Measurements from ENCODE around the gene KREMEN2.

GRCh38 chr16:3004781-3005284, 40.8 kb downstream of the KREMEN2 start:
- TF ChIP-seq RXRA (IDR thresholded peaks at IDR 0.05), result peak; percentile 15 to 57
- TF ChIP-seq, protein P1, sequence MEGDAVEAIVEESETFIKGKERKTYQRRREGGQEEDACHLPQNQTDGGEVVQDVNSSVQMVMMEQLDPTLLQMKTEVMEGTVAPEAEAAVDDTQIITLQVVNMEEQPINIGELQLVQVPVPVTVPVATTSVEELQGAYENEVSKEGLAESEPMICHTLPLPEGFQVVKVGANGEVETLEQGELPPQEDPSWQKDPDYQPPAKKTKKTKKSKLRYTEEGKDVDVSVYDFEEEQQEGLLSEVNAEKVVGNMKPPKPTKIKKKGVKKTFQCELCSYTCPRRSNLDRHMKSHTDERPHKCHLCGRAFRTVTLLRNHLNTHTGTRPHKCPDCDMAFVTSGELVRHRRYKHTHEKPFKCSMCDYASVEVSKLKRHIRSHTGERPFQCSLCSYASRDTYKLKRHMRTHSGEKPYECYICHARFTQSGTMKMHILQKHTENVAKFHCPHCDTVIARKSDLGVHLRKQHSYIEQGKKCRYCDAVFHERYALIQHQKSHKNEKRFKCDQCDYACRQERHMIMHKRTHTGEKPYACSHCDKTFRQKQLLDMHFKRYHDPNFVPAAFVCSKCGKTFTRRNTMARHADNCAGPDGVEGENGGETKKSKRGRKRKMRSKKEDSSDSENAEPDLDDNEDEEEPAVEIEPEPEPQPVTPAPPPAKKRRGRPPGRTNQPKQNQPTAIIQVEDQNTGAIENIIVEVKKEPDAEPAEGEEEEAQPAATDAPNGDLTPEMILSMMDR (IDR thresholded peaks at IDR 0.05; ENCODE audit: low read depth, low read length, missing input control), result no peak
- no peak for TF ChIP-seq FOXA1 (IDR thresholded peaks at IDR 0.05)
- TF ChIP-seq ATF3 (IDR thresholded peaks at IDR 0.05), result no peak
- TF ChIP-seq GABPA (IDR thresholded peaks at IDR 0.05 in 1 of 2, conservative IDR thresholded peaks at IDR 0.05 in 1 of 2), result no peak
- no peak for TF ChIP-seq RAD21 (IDR thresholded peaks at IDR 0.05)
- no peak for TF ChIP-seq MAX (IDR thresholded peaks at IDR 0.05)
- TF ChIP-seq NR2F2 (IDR thresholded peaks at IDR 0.05), result no peak
- TF ChIP-seq YY1 (IDR thresholded peaks at IDR 0.05), result no peak
